Ovary (tissue), 3 donors: ENCODE measurements around the gene STIMATE.

Source experiments
- EP300 ChIP-seq: sonication (generic); formaldehyde crosslinking; IDR thresholded peaks from one replicate; pipeline ENCODE4 v1.6.1; 2017; ENCODE audit warnings: antibody characterized with exemption
- POLR2A ChIP-seq: fragments of 450-650 bp; IDR thresholded peaks from one replicate; pipeline ENCODE4 v1.6.1; 2017; ENCODE audit warnings: antibody characterized with exemption, mild to moderate bottlenecking, moderate library complexity
- TF ChIP-seq, protein P1 (sequence below), 3 donors: fragments of 450-650 bp in 2 of 3; fragments of 200-600 bp in 1 of 3; IDR thresholded peaks; one replicate each; pipeline versions ENCODE4 v1.5.1 to v1.8.0; 2016 to 2022; ENCODE audit warnings: antibody characterized with exemption in 3 of 3, mild to moderate bottlenecking in 1 of 3
- donor health status: DM: no; HTN: no; CAD: no.

DNA sequence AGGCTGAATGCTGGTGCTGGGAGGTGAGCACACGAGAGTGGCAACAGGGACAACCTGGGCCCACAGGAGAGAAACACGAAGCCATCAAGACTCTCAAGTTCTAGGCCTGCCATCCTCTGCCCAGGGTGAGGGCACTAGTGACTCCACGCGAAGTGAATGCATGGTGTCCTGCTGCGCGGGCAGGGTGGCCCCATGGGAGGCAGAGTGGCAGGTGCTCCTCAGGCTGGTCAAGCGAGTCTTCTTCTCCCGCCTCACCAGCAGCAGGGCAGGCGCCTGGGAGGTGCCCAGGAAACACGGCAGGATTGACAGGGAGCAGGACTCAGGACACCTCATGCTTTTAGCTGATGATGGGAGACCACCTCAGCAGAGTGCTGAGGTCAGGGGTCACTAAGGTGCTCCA, 26.9 kb downstream of the STIMATE start:
- TF ChIP-seq, protein P1, sequence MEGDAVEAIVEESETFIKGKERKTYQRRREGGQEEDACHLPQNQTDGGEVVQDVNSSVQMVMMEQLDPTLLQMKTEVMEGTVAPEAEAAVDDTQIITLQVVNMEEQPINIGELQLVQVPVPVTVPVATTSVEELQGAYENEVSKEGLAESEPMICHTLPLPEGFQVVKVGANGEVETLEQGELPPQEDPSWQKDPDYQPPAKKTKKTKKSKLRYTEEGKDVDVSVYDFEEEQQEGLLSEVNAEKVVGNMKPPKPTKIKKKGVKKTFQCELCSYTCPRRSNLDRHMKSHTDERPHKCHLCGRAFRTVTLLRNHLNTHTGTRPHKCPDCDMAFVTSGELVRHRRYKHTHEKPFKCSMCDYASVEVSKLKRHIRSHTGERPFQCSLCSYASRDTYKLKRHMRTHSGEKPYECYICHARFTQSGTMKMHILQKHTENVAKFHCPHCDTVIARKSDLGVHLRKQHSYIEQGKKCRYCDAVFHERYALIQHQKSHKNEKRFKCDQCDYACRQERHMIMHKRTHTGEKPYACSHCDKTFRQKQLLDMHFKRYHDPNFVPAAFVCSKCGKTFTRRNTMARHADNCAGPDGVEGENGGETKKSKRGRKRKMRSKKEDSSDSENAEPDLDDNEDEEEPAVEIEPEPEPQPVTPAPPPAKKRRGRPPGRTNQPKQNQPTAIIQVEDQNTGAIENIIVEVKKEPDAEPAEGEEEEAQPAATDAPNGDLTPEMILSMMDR (IDR thresholded peaks at IDR 0.05), result no peak
- TF ChIP-seq POLR2A (no peak), EP300 (no peak)
